ENCODE measurements around the gene LAMTOR4. TPM values are rescaled to one million over a fixed set of nuclear protein-coding genes. Genes with fewer than 3 reads are reported as not detected.

Gene LAMTOR4
- total and polyA plus RNA-seq, 2 of the 13 experiments (the other 11 are each of a cell fraction or from before 2014, with no cell fraction given) = 115 to 118 TPM

DNA sequence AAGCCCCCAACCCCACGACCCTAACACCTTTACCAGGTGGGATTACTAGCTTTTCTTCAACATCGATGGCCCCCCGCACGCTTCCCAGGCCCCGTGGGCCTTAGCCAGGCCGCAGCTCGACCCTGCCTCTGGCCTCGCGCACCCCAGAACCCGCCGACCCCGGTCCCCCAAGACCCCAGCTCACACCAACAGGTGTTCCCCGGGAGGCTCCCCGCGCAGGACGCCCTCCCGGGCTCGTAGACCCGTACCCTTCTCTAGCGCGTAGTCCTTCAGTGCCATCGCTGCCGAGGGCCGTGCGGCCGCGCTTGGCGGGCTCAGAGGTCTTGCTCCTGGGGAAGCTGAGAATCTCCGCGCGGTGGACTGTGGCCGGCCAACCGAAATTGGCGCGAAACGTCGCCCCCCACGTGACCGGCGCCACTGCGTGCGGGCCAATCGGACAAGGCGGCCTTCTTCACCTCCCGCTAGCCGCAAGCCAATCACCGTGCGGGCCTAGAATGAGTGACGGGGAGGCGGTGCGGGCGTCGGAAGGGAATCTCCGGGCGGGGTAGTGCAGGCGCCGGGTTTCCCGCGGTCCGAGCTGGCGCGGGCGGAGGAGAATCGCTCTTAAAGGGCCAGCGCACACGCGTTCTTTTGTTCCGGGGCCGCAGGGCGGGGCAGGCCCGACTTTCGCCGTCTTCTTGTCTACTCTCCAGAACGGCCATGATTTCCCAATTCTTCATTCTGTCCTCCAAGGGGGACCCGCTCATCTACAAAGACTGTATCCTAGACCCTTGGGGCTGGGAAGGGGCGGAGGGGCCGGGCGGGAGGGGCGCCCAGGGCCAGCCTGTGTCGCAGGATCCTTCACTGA is 47.5 kb upstream of the LAMTOR4 start, which contains the start of the genes AP4M1 and MCM7 (continued):
- TF ChIP-seq, protein P1, sequence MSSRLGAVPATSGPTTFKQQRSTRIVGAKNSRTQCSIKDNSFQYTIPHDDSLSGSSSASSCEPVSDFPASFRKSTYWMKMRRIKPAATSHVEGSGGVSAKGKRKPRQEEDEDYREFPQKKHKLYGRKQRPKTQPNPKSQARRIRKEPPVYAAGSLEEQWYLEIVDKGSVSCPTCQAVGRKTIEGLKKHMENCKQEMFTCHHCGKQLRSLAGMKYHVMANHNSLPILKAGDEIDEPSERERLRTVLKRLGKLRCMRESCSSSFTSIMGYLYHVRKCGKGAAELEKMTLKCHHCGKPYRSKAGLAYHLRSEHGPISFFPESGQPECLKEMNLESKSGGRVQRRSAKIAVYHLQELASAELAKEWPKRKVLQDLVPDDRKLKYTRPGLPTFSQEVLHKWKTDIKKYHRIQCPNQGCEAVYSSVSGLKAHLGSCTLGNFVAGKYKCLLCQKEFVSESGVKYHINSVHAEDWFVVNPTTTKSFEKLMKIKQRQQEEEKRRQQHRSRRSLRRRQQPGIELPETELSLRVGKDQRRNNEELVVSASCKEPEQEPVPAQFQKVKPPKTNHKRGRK (CRISPR knock-in tag; IDR thresholded peaks at IDR 0.05) = no peak
- TF ChIP-seq, protein P2, sequence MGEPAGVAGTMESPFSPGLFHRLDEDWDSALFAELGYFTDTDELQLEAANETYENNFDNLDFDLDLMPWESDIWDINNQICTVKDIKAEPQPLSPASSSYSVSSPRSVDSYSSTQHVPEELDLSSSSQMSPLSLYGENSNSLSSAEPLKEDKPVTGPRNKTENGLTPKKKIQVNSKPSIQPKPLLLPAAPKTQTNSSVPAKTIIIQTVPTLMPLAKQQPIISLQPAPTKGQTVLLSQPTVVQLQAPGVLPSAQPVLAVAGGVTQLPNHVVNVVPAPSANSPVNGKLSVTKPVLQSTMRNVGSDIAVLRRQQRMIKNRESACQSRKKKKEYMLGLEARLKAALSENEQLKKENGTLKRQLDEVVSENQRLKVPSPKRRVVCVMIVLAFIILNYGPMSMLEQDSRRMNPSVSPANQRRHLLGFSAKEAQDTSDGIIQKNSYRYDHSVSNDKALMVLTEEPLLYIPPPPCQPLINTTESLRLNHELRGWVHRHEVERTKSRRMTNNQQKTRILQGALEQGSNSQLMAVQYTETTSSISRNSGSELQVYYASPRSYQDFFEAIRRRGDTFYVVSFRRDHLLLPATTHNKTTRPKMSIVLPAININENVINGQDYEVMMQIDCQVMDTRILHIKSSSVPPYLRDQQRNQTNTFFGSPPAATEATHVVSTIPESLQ (CRISPR knock-in tag; conservative IDR thresholded peaks at IDR 0.05) = no peak
- TF ChIP-seq, protein P3, sequence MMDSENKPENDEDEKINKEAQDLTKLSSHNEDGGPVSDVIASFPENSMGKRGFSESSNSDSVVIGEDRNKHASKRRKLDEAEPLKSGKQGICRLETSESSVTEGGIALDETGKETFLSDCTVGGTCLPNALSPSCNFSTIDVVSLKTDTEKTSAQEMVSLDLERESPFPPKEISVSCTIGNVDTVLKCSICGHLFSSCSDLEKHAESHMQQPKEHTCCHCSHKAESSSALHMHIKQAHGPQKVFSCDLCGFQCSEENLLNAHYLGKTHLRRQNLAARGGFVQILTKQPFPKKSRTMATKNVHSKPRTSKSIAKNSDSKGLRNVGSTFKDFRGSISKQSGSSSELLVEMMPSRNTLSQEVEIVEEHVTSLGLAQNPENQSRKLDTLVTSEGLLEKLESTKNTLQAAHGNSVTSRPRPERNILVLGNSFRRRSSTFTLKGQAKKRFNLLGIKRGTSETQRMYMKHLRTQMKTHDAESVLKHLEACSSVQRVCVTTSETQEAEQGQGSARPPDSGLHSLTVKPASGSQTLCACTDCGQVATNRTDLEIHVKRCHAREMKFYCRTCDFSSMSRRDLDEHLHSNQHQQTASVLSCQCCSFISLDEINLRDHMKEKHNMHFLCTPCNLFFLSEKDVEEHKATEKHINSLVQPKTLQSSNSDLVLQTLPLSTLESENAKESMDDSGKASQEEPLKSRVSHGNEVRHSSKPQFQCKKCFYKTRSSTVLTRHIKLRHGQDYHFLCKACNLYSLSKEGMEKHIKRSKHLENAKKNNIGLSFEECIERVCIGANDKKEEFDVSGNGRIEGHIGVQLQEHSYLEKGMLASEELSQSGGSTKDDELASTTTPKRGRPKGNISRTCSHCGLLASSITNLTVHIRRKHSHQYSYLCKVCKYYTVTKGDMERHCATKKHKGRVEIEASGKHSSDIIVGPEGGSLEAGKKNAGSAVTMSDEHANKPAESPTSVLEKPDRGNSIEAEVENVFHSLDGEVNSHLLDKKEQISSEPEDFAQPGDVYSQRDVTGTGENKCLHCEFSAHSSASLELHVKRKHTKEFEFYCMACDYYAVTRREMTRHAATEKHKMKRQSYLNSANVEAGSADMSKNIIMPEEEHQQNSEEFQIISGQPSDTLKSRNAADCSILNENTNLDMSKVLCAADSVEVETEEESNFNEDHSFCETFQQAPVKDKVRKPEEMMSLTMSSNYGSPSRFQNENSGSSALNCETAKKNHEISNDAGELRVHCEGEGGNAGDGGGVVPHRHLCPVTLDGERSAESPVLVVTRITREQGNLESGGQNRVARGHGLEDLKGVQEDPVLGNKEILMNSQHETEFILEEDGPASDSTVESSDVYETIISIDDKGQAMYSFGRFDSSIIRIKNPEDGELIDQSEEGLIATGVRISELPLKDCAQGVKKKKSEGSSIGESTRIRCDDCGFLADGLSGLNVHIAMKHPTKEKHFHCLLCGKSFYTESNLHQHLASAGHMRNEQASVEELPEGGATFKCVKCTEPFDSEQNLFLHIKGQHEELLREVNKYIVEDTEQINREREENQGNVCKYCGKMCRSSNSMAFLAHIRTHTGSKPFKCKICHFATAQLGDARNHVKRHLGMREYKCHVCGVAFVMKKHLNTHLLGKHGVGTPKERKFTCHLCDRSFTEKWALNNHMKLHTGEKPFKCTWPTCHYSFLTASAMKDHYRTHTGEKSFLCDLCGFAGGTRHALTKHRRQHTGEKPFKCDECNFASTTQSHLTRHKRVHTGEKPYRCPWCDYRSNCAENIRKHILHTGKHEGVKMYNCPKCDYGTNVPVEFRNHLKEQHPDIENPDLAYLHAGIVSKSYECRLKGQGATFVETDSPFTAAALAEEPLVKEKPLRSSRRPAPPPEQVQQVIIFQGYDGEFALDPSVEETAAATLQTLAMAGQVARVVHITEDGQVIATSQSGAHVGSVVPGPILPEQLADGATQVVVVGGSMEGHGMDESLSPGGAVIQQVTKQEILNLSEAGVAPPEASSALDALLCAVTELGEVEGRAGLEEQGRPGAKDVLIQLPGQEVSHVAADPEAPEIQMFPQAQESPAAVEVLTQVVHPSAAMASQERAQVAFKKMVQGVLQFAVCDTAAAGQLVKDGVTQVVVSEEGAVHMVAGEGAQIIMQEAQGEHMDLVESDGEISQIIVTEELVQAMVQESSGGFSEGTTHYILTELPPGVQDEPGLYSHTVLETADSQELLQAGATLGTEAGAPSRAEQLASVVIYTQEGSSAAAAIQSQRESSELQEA (CRISPR knock-in tag; IDR thresholded peaks at IDR 0.05; ENCODE audit: not compliant biosample characterization) = peak; percentile 42
- peak; percentile 92 for TF ChIP-seq RAD51 (IDR thresholded peaks at IDR 0.05; ENCODE audit: borderline replicate concordance)
- TF ChIP-seq GTF2F1 (IDR thresholded peaks at IDR 0.05; ENCODE audit: low read length) = 0 out of 2 replicates have a peak, but pooled peaks have one; percentile 22
- peak; percentile 48; the same call in 1 of the 2 replicates for TF ChIP-seq KLF11 (CRISPR knock-in tag; IDR thresholded peaks at IDR 0.05)
- TF ChIP-seq ZNF546 (CRISPR knock-in tag; conservative IDR thresholded peaks at IDR 0.05) = no peak; the same call in 1 of the 2 replicates
- 0 out of 2 replicates have a peak, but pooled peaks have one; percentile 56 for TF ChIP-seq PRMT3 (CRISPR knock-in tag; IDR thresholded peaks at IDR 0.05; ENCODE audit: borderline replicate concordance, low read depth)
- TF ChIP-seq ZNF598 (CRISPR knock-in tag; IDR thresholded peaks at IDR 0.05; ENCODE audit: borderline replicate concordance) = no peak; the same call in none of the 2 replicates
- TF ChIP-seq SP4 (CRISPR knock-in tag; IDR thresholded peaks at IDR 0.05) = peak; percentile 77
- peak; percentile 95 for TF ChIP-seq NFYC (CRISPR knock-in tag; IDR thresholded peaks at IDR 0.05)
- TF ChIP-seq, protein P4, sequence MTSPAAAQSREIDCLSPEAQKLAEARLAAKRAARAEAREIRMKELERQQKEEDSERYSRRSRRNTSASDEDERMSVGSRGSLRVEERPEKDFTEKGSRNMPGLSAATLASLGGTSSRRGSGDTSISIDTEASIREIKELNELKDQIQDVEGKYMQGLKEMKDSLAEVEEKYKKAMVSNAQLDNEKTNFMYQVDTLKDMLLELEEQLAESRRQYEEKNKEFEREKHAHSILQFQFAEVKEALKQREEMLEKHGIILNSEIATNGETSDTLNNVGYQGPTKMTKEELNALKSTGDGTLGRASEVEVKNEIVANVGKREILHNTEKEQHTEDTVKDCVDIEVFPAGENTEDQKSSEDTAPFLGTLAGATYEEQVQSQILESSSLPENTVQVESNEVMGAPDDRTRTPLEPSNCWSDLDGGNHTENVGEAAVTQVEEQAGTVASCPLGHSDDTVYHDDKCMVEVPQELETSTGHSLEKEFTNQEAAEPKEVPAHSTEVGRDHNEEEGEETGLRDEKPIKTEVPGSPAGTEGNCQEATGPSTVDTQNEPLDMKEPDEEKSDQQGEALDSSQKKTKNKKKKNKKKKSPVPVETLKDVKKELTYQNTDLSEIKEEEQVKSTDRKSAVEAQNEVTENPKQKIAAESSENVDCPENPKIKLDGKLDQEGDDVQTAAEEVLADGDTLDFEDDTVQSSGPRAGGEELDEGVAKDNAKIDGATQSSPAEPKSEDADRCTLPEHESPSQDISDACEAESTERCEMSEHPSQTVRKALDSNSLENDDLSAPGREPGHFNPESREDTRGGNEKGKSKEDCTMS (CRISPR knock-in tag; conservative IDR thresholded peaks at IDR 0.05) = no peak
- TF ChIP-seq ATF7 (IDR thresholded peaks at IDR 0.05) = no peak
- no peak; the same call in 1 of the 2 replicates for TF ChIP-seq ATF7 (CRISPR knock-in tag; IDR thresholded peaks at IDR 0.05)
